Stimulated activated CD4-positive, alpha-beta T cell treated with anti-CD3 and anti-CD28 coated beads, Interleukin-4, amount 100 ng/mL, for 48 hours (primary cell): ENCODE results near the gene SNX1.
"Not testable (repeated sequence)": the region's sequence is repeated elsewhere in the genome, so short reads cannot be mapped to it uniquely, and the experiment has no call there.

ENCODE experiments used
- DNase-seq, 2 donors: peaks; one replicate each; pipeline ENCODE4 v3.0.0-alpha.2; 2020; ENCODE audit warnings: low read depth in 2 of 2

Gene SNX1

GRCh38 chr15:64095795-64096667 is at the start of gene SNX1:
Gene SNX1 (plus strand): TSS chr15:64095982. CDS start chr15:64096014, 32 bp downstream.
- DNase-seq: peak; percentile 89 to 99

GRCh38 chr15:64046421-64047153 is 49.2 kb upstream of the SNX1 start, which contains the start of gene DAPK2:
Gene DAPK2 (minus strand): TSS chr15:64046485. CDS start chr15:64040261, 6,224 bp downstream.
- peak; percentile 52 to 62 for DNase-seq

GRCh38 chr15:64048781-64049460 is 46.9 kb upstream of the SNX1 start:
- DNase-seq: no peak

GRCh38 chr15:64050281-64051092 is 45.3 kb upstream of the SNX1 start:
- no peak for DNase-seq

GRCh38 chr15:64051093-64051402 is 44.7 kb upstream of the SNX1 start:
- DNase-seq: no peak

- DNase-seq: no peak
Measured at GRCh38 chr15:64051407-64052259, 44.1 kb upstream of the SNX1 start.

- no peak for DNase-seq
Measured at GRCh38 chr15:64052925-64053491, 42.8 kb upstream of the SNX1 start.

GRCh38 chr15:64053674-64054073 is 42.1 kb upstream of the SNX1 start:
- not testable (repeated sequence) for DNase-seq

- DNase-seq: no peak
Measured at GRCh38 chr15:64058279-64058678, 37.5 kb upstream of the SNX1 start.

- not testable (repeated sequence) for DNase-seq
Measured at GRCh38 chr15:64059104-64059503, 36.7 kb upstream of the SNX1 start.

- DNase-seq: no peak
Measured at GRCh38 chr15:64060716-64061115, 35.1 kb upstream of the SNX1 start.

- no peak for DNase-seq
Measured at GRCh38 chr15:64066451-64066850, 29.3 kb upstream of the SNX1 start.

- peak; percentile 46 to 59 for DNase-seq
Measured at GRCh38 chr15:64067564-64068030, 28.2 kb upstream of the SNX1 start.

- no peak for DNase-seq
Measured at GRCh38 chr15:64068133-64068532, 27.6 kb upstream of the SNX1 start.

GRCh38 chr15:64070106-64070505 is 25.7 kb upstream of the SNX1 start:
- no peak for DNase-seq

GRCh38 chr15:64070965-64071851 is 24.6 kb upstream of the SNX1 start:
- no peak for DNase-seq

- DNase-seq: no peak
Measured at GRCh38 chr15:64071931-64072765, 23.6 kb upstream of the SNX1 start.

GRCh38 chr15:64072812-64073211 is 23.0 kb upstream of the SNX1 start:
- no peak for DNase-seq
